Head of caudate nucleus (tissue), 42 donors: ENCODE results near the gene ALG11.

Experiments used
- DNase-seq, 42 donors: peaks; one replicate each; pipeline versions ENCODE4 v3.0.0 to v3.0.0-alpha.2; 2020 to 2021; ENCODE audit warnings: mixed read lengths in 7 of 42
- intact Hi-C: fragments of 100-400 bp; cut with DNase I; formaldehyde crosslinking; loops from one replicate; pipeline ENCODE4 v1.15.0; 2022

ALG11 gene

DNA sequence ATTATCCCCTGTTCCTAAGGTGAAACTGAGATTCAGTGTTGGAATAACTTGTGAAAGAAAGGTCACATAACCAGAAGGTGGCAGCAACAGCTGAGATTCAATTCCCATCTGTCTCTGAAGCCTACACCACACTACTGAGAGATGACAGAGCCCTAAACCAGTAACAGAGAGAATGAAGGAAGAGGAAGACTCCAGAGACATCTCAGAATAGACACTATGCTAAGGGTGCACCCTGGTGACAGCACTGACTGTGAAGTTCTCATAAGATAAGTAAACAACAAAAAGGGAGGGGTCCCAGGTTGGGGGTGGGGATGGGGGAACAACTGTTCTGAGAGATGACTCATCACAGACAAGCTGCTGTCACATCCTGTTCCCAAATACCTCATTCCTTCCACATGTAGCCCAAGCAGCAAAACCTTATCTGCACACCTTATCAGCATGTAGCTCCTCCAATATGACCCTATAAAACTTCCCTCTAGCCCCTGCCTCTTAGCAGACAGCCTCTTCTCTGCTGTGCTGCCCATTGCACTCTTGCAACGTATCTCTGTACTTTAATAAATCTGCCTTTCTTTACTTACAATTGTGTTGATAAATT lies 58.8 kb downstream of the ALG11 start:
- DNase-seq, result no peak
- intact Hi-C loops, result no loop called here
